CD4-positive, CD25-positive, alpha-beta regulatory T cell (primary cell): ENCODE measurements around the gene SIX2. TPM values are rescaled to one million over a fixed set of nuclear protein-coding genes. Genes with fewer than 3 reads are reported as not detected.

Experiments used
- ATAC-seq, 2 donors: fragments of 150-1000 bp; cut with Tn5 transposase; one replicate each; pipeline ENCODE4 v1.10.0; 2021; ENCODE audit warnings: low read depth in 2 of 2, moderate number of reproducible peaks in 2 of 2, moderate library complexity in 1 of 2
- DNase-seq, 3 donors: peaks; one replicate each; pipeline versions ENCODE4 v3.0.0 to v3.0.0-alpha.2; 2012 to 2022; ENCODE audit warnings: mixed read lengths in 1 of 3
- H3K27ac ChIP-seq: one replicate; pipeline ENCODE4 v1.7.0; 2013; ENCODE audit warnings: mild to moderate bottlenecking, low read length; ENCODE audit not compliant: insufficient read depth, poor library complexity, severe bottlenecking
- H3K27me3 ChIP-seq: one replicate; pipeline ENCODE4 v1.7.0; 2013; ENCODE audit warnings: low read length; ENCODE audit not compliant: control insufficient read depth, insufficient read depth
- H3K36me3 ChIP-seq: one replicate; pipeline ENCODE4 v1.7.0; 2013; ENCODE audit warnings: mild to moderate bottlenecking, low read length, moderate library complexity; ENCODE audit not compliant: control insufficient read depth, insufficient read depth
- H3K4me1 ChIP-seq: 2 replicates; pipeline ENCODE4 v1.7.0; 2013; ENCODE audit warnings: mild to moderate bottlenecking, low read length; ENCODE audit not compliant: insufficient read depth, control insufficient read depth, poor library complexity, severe bottlenecking
- H3K4me3 ChIP-seq: one replicate; pipeline ENCODE4 v1.7.0; 2013; ENCODE audit warnings: low read depth, mild to moderate bottlenecking, low read length, moderate library complexity
- H3K9me3 ChIP-seq, 2 experiments: 1 replicate in 1 of 2; 2 replicates in 1 of 2; pipeline ENCODE4 v1.7.0; 2013; ENCODE audit warnings: low read length in 2 of 2, mild to moderate bottlenecking in 1 of 2, moderate library complexity in 1 of 2; ENCODE audit not compliant: control insufficient read depth in 2 of 2
- H3K27ac Mint-ChIP-seq, 3 donors: one replicate each; pipeline ENCODE4 v1.8.0; 2020 to 2022; ENCODE audit warnings: mild to moderate bottlenecking in 3 of 3, mixed read lengths in 3 of 3, moderate library complexity in 2 of 3
- H3K27me3 Mint-ChIP-seq: one replicate; pipeline ENCODE4 v1.8.0; 2022; ENCODE audit warnings: mild to moderate bottlenecking, mixed read lengths
- H3K36me3 Mint-ChIP-seq: one replicate; pipeline ENCODE4 v1.8.0; 2020; ENCODE audit warnings: mixed read lengths
- H3K4me1 Mint-ChIP-seq, 4 donors: one replicate each; pipeline ENCODE4 v1.8.0; 2020 to 2022; ENCODE audit warnings: mixed read lengths in 4 of 4, mild to moderate bottlenecking in 1 of 4
- H3K4me3 Mint-ChIP-seq, 4 donors: one replicate each; pipeline ENCODE4 v1.8.0; 2020 to 2022; ENCODE audit warnings: mild to moderate bottlenecking in 4 of 4, mixed read lengths in 4 of 4, moderate library complexity in 3 of 4
- H3K9me3 Mint-ChIP-seq, 7 donors: one replicate each; pipeline ENCODE4 v1.8.0; 2020 to 2022; ENCODE audit warnings: mixed read lengths in 7 of 7, mild to moderate bottlenecking in 3 of 7, moderate library complexity in 2 of 7
- polyA plus RNA-seq, 4 donors: library from polyadenylated mRNA; unstranded; fragments of 300-500 nt; fragmentation: Illumina TruSeq; gene quantifications; one replicate each; pipeline ENCODE4 v1.2.3, GENCODE V29; 2021
- total RNA-seq: library from RNA; stranded (reverse); gene quantifications from one replicate; pipeline ENCODE4 v1.2.3, GENCODE V29; 2022

The SIX2 gene
- total and polyA plus RNA-seq, 5 donors from 2014 or later, result not detected

GRCh38 chr2:45031028-45031427, 21.8 kb upstream of the SIX2 start:
- Histone ChIP-seq H3K4me3 (no peak overlapping the region), H3K9me3 (no peaks in the 10 kb centered on the region), H3K27ac (no peak overlapping the region), H3K27me3 (no peaks in the 10 kb centered on the region), H3K36me3 (no peaks in the 10 kb centered on the region), H3K4me1 (no peaks in the 10 kb centered on the region)
- Mint-ChIP-seq H3K4me3 (no peak overlapping the region), H3K27me3 (peaks cover 8% of the 10 kb centered on the region), H3K9me3 (peaks cover 0 to under 1% (median 0%) of the 10 kb centered on the region in 7 donors), H3K27ac (no peak overlapping the region), H3K4me1 (no peaks in the 10 kb centered on the region), H3K36me3 (no peaks in the 10 kb centered on the region)
- DNase-seq (no peak), ATAC-seq (no peak)

DNA sequence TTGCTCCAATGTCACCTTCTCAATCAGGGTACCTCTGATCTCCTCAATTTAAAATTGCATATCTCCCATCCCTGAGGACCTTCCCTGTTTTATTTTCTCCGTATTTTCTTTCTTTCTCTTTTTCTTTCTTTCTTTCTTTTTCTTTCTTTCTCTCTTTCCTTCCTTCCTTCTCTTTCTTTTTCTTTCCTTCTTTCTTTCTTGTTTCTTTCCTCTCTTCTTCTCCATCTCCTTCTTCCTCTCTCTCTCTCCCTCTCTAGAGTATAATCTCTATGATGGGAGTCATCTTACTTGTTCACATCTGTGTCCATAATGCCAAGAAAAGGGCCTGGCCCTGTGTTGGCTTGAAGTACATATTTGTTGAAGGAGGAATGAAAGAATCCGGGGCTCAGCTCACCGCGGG, 21.3 kb upstream of the SIX2 start:
- Histone ChIP-seq H3K4me3 (no peak overlapping the region), H3K36me3 (no peaks in the 10 kb centered on the region), H3K27me3 (no peaks in the 10 kb centered on the region), H3K4me1 (no peaks in the 10 kb centered on the region), H3K27ac (no peak overlapping the region), H3K9me3 (no peaks in the 10 kb centered on the region)
- peaks cover 8% of the 10 kb centered on the region for H3K27me3 Mint-ChIP-seq
- no peak overlapping the region for H3K4me3 Mint-ChIP-seq
- no peak overlapping the region for H3K27ac Mint-ChIP-seq
- H3K9me3 Mint-ChIP-seq, result peaks cover 0 to 3% (median 0%) of the 10 kb centered on the region in 7 donors
- no peaks in the 10 kb centered on the region for H3K36me3 Mint-ChIP-seq
- no peak for ATAC-seq
- no peak for DNase-seq
- H3K4me1 Mint-ChIP-seq, result peaks cover 0 to under 1% (median 0%) of the 10 kb centered on the region in 4 donors

- Mint-ChIP-seq H3K27ac (no peak overlapping the region), H3K9me3 (peaks cover 0 to 3% (median 0%) of the 10 kb centered on the region in 7 donors), H3K27me3 (peaks cover 8% of the 10 kb centered on the region), H3K4me3 (no peak overlapping the region), H3K4me1 (peaks cover 0 to 3% (median 0%) of the 10 kb centered on the region in 4 donors), H3K36me3 (no peaks in the 10 kb centered on the region)
- H3K4me1 ChIP-seq, result no peaks in the 10 kb centered on the region
- H3K9me3 ChIP-seq, result no peaks in the 10 kb centered on the region
- no peaks in the 10 kb centered on the region for H3K27me3 ChIP-seq
- DNase-seq, result no peak
- no peak overlapping the region for H3K4me3 ChIP-seq
- no peak overlapping the region for H3K27ac ChIP-seq
- H3K36me3 ChIP-seq, result no peaks in the 10 kb centered on the region
- ATAC-seq, result no peak
Observed at GRCh38 chr2:45029215-45029614, 20.0 kb upstream of the SIX2 start.

- no peaks in the 10 kb centered on the region for H3K36me3 ChIP-seq
- H3K4me3 Mint-ChIP-seq, result no peak overlapping the region
- H3K27ac Mint-ChIP-seq, result no peak overlapping the region
- ATAC-seq (no peak), DNase-seq (no peak)
- H3K4me1 Mint-ChIP-seq, result peaks cover 0 to 3% (median 0%) of the 10 kb centered on the region in 4 donors
- no peak overlapping the region for H3K27ac ChIP-seq
- H3K4me3 ChIP-seq, result no peak overlapping the region
- H3K36me3 Mint-ChIP-seq, result no peaks in the 10 kb centered on the region
- peaks cover 8% of the 10 kb centered on the region for H3K27me3 Mint-ChIP-seq
- H3K27me3 ChIP-seq, result no peaks in the 10 kb centered on the region
- no peaks in the 10 kb centered on the region for H3K9me3 ChIP-seq
- H3K9me3 Mint-ChIP-seq, result peaks cover 0 to 3% (median 0%) of the 10 kb centered on the region in 7 donors
- H3K4me1 ChIP-seq, result no peaks in the 10 kb centered on the region
Observed at GRCh38 chr2:45028276-45028675, 19.0 kb upstream of the SIX2 start.

- H3K27me3 ChIP-seq, result no peaks in the 10 kb centered on the region
- H3K4me1 ChIP-seq, result no peaks in the 10 kb centered on the region
- Mint-ChIP-seq H3K27ac (no peak overlapping the region), H3K27me3 (peaks cover 8% of the 10 kb centered on the region), H3K9me3 (peaks cover 0 to 5% (median 0%) of the 10 kb centered on the region in 7 donors), H3K4me1 (peaks cover 0 to 3% (median 0%) of the 10 kb centered on the region in 4 donors), H3K4me3 (no peak overlapping the region), H3K36me3 (no peaks in the 10 kb centered on the region)
- no peak overlapping the region for H3K27ac ChIP-seq
- no peaks in the 10 kb centered on the region for H3K9me3 ChIP-seq
- H3K36me3 ChIP-seq, result no peaks in the 10 kb centered on the region
- no peak overlapping the region for H3K4me3 ChIP-seq
- DNase-seq (no peak), ATAC-seq (no peak)
Observed at GRCh38 chr2:45026924-45027450, 17.7 kb upstream of the SIX2 start.

DNA sequence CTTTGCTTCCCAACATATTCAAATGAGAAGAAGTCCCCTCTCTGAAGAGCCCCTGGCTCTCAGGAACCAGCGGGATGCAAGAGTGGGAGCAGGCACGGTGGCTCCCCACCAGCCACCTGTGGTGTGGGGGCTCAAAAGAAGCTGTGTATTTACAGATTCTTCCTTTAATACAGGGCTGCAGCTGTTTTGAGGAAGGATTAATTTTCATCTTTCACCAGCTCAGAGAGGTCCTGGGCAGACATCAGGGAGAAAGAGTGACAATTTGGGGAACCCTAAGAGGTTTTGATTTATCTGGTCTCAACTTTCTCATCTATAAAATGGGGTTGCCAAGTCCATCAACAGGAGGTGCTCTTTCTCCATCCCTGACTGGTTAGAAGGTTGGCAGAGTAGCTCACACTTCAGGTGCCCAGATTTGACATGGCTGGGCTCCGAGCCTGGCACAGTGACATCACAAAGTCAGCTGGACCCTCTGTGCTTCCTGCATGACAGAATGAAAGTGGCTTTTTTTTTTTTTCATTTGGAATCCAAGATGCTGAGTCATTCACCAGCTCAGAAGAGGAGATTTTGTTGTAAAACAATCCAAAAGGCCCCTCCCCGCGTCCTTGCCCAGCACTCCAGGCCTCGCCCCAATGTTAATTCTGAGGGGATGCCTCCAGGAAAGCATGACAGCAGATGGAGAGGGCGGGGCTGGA, 15.5 kb upstream of the SIX2 start:
- Mint-ChIP-seq H3K4me3 (no peak overlapping the region), H3K36me3 (no peaks in the 10 kb centered on the region), H3K27ac (no peak overlapping the region), H3K9me3 (peaks cover 0 to 5% (median 0%) of the 10 kb centered on the region in 7 donors), H3K27me3 (peaks cover 8% of the 10 kb centered on the region), H3K4me1 (peaks cover 0 to 3% (median 0%) of the 10 kb centered on the region in 4 donors)
- ATAC-seq, result no peak
- no peak overlapping the region for H3K27ac ChIP-seq
- H3K27me3 ChIP-seq, result no peaks in the 10 kb centered on the region
- no peaks in the 10 kb centered on the region for H3K9me3 ChIP-seq
- H3K36me3 ChIP-seq, result no peaks in the 10 kb centered on the region
- DNase-seq, result no peak
- no peaks in the 10 kb centered on the region for H3K4me1 ChIP-seq
- H3K4me3 ChIP-seq, result no peak overlapping the region

- Mint-ChIP-seq H3K36me3 (no peaks in the 10 kb centered on the region), H3K27me3 (peaks cover 4% of the 10 kb centered on the region), H3K4me1 (peaks cover 0 to 3% (median 0%) of the 10 kb centered on the region in 4 donors), H3K4me3 (no peak overlapping the region), H3K9me3 (peaks cover 0 to 5% (median 0%) of the 10 kb centered on the region in 7 donors), H3K27ac (no peak overlapping the region)
- no peak overlapping the region for H3K27ac ChIP-seq
- no peak for ATAC-seq
- H3K36me3 ChIP-seq, result no peaks in the 10 kb centered on the region
- no peak for DNase-seq
- no peaks in the 10 kb centered on the region for H3K27me3 ChIP-seq
- no peak overlapping the region for H3K4me3 ChIP-seq
- H3K4me1 ChIP-seq, result no peaks in the 10 kb centered on the region
- no peaks in the 10 kb centered on the region for H3K9me3 ChIP-seq
Observed at GRCh38 chr2:45024097-45024496, 14.8 kb upstream of the SIX2 start.

DNA sequence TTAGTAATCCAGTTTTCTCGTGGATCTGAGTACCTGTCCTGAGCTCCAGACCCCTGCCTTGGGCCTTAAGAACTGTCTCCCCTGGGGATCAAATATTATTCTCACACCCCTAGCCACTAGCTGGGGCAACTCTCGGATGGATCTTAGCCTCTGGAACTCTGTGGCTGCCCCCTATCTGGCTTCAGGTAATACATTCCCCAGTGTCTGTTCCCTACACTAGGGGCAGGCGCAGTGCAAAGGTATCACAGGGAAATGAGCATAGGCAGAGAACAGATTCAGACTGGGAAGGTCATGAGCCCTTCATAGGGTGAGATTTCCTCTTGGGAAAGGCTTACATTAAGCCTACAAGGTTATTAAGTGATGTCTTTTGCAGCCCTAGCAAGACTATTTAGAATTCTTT, 11.2 kb upstream of the SIX2 start:
- Histone ChIP-seq H3K4me1 (no peaks in the 10 kb centered on the region), H3K27me3 (peaks cover 6% of the 10 kb centered on the region), H3K4me3 (no peak overlapping the region), H3K36me3 (no peaks in the 10 kb centered on the region), H3K27ac (no peak overlapping the region), H3K9me3 (no peaks in the 10 kb centered on the region)
- Mint-ChIP-seq H3K4me3 (no peak overlapping the region), H3K4me1 (peaks cover 0 to 2% (median 0%) of the 10 kb centered on the region in 4 donors), H3K36me3 (no peaks in the 10 kb centered on the region), H3K27me3 (peaks cover 16% of the 10 kb centered on the region), H3K27ac (no peak overlapping the region), H3K9me3 (peaks cover 0 to 2% (median 0%) of the 10 kb centered on the region in 7 donors)
- DNase-seq, result no peak
- ATAC-seq, result no peak
